CD4-positive, alpha-beta T cell treated with Interleukin-21 for 1 hour (primary cell): ENCODE data around the gene RIMBP3C.
"Not testable (repeated sequence)": the region's sequence is repeated elsewhere in the genome, so short reads cannot be mapped to it uniquely, and the experiment has no call there.

Experiments
- DNase-seq: peaks from one replicate; pipeline ENCODE4 v3.0.0-alpha.2; 2020

Gene RIMBP3C

GRCh38 chr22:21551361-21551760 lies at the start of gene RIMBP3C:
Gene RIMBP3C (minus strand): TSS chr22:21551461. CDS start chr22:21550976, 485 bp downstream.
- not testable (repeated sequence) for DNase-seq

- DNase-seq, result no peak
These were observed 48.0 kb upstream of the RIMBP3C start for GRCh38 chr22:21599053-21599893.

GRCh38 chr22:21598302-21598701 lies 47.0 kb upstream of the RIMBP3C start:
- DNase-seq, result no peak

- DNase-seq, result not testable (repeated sequence)
These were observed 45.3 kb upstream of the RIMBP3C start for GRCh38 chr22:21596356-21597135.

- DNase-seq, result no peak
These were observed 43.7 kb upstream of the RIMBP3C start for GRCh38 chr22:21594865-21595452.

GRCh38 chr22:21593406-21594232 lies 42.4 kb upstream of the RIMBP3C start:
- DNase-seq, result no peak

- DNase-seq, result no peak
These were observed 41.2 kb upstream of the RIMBP3C start for GRCh38 chr22:21592422-21592821.

- no peak for DNase-seq
These were observed 40.4 kb upstream of the RIMBP3C start for GRCh38 chr22:21591695-21592094.

GRCh38 chr22:21590809-21591641 lies 39.8 kb upstream of the RIMBP3C start:
- DNase-seq, result no peak

GRCh38 chr22:21589396-21589795 lies 38.1 kb upstream of the RIMBP3C start:
- no peak for DNase-seq

- peak; percentile 8 for DNase-seq
These were observed 36.7 kb upstream of the RIMBP3C start for GRCh38 chr22:21587803-21588611.

GRCh38 chr22:21585389-21585788 lies 34.1 kb upstream of the RIMBP3C start:
- DNase-seq, result no peak

- no peak for DNase-seq
These were observed 31.8 kb upstream of the RIMBP3C start for GRCh38 chr22:21582801-21583740.

- not testable (repeated sequence) for DNase-seq
These were observed 29.9 kb upstream of the RIMBP3C start for GRCh38 chr22:21581009-21581713.

GRCh38 chr22:21580623-21581007 lies 29.4 kb upstream of the RIMBP3C start:
- not testable (repeated sequence) for DNase-seq

- no peak for DNase-seq
These were observed 28.2 kb upstream of the RIMBP3C start for GRCh38 chr22:21579474-21579851.

GRCh38 chr22:21573750-21574494 lies 22.7 kb upstream of the RIMBP3C start:
- no peak for DNase-seq

GRCh38 chr22:21573293-21573734 lies 22.1 kb upstream of the RIMBP3C start:
- DNase-seq, result no peak
